GM12878 (cell line): ENCODE results near the gene MIAT. TPM values are rescaled to one million over a fixed set of nuclear protein-coding genes. Genes with fewer than 3 reads are reported as not detected.

ENCODE experiments used
- ATAC-seq: fragments of 200-7000 bp; cut with Tn5 transposase; 3 replicates; pipeline ENCODE4 v1.9.1; 2020; ENCODE audit warnings: mild to moderate bottlenecking, moderate library complexity
- BruUV-seq: library from RNA; stranded (reverse); fragments of 400-500 nt; replicated peaks from 2 replicates; lab custom pipeline; 2021; lab: Mats Ljungman, UMichigan
- CTCF ChIA-PET: fragments of 300-600 bp; sonication (Branson Sonifier 250); formaldehyde crosslinking; extraction: SDS; loops from one replicate; lab custom pipeline; 2021; ENCODE audit warnings: inconsistent platforms; lab: Yijun Ruan, JAX
- POLR2A ChIA-PET: fragments of 350-600 bp; formaldehyde crosslinking; extraction: SDS; loops from one replicate; lab custom pipeline; 2021; ENCODE audit warnings: inconsistent platforms; lab: Charles Lee
- RAD21 ChIA-PET: fragments of 300-600 bp; sonication (Branson Sonifier 250); formaldehyde crosslinking; loops from one replicate; lab custom pipeline; 2023; ENCODE audit warnings: antibody characterized with exemption; ENCODE audit not compliant: unreplicated experiment; lab: Charles Lee
- SMC1A ChIA-PET: fragments of 300-600 bp; sonication (Branson Sonifier 250); formaldehyde crosslinking; loops from one replicate; lab custom pipeline; 2023; ENCODE audit not compliant: unreplicated experiment, uncharacterized antibody; lab: Charles Lee
- DNase-seq: peaks from one replicate; pipeline ENCODE4 v3.0.0-alpha.2; 2011; ENCODE audit warnings: low read depth, low spot score
- FAIRE-seq: peaks from 3 replicates; lab custom pipeline; 2011; peaks lifted over from hg19 to GRCh38; lab: Jason Lieb, UNC
- H2AFZ ChIP-seq: 2 replicates; pipeline ENCODE4 v1.6.0; 2011; ENCODE audit warnings: low read depth, low read length, control low read depth; ENCODE audit not compliant: control insufficient read depth
- H3K27ac ChIP-seq: 2 replicates; pipeline ENCODE4 v1.5.1; 2011; ENCODE audit warnings: control low read depth; ENCODE audit not compliant: control insufficient read depth, insufficient read depth
- H3K27me3 ChIP-seq, 2 experiments: replicated peaks in 1 of 2; 2 replicates each; pipeline versions ENCODE4 v1.6.0 to v1.6.1; 2011; ENCODE audit warnings: low read length in 1 of 2; ENCODE audit not compliant: control insufficient read depth in 2 of 2, insufficient read depth in 2 of 2
- H3K36me3 ChIP-seq, 2 experiments: 2 replicates each; pipeline ENCODE4 v1.5.1; 2011; ENCODE audit warnings: low read length in 1 of 2; ENCODE audit not compliant: control insufficient read depth in 2 of 2, insufficient read depth in 2 of 2
- H3K4me1 ChIP-seq: 2 replicates; pipeline ENCODE4 v1.6.1; 2011; ENCODE audit warnings: mild to moderate bottlenecking, low read length, moderate library complexity, mixed read lengths; ENCODE audit not compliant: control insufficient read depth, insufficient read depth
- H3K4me2 ChIP-seq: 2 replicates; pipeline ENCODE4 v1.6.0; 2011; ENCODE audit warnings: control low read depth; ENCODE audit not compliant: control insufficient read depth, insufficient read depth
- H3K4me3 ChIP-seq: fragments of 200-600 bp; sonication (generic); 2 replicates; pipeline ENCODE4 v1.5.1; 2016
- H3K79me2 ChIP-seq: 2 replicates; pipeline ENCODE4 v1.6.0; 2011; ENCODE audit warnings: low read length; ENCODE audit not compliant: control insufficient read depth, insufficient read depth
- H3K9ac ChIP-seq: 2 replicates; pipeline ENCODE4 v1.8.0; 2011; ENCODE audit warnings: low read length, control low read depth, mixed read lengths; ENCODE audit not compliant: control insufficient read depth, insufficient read depth
- H3K9me3 ChIP-seq: replicated peaks from 3 replicates; pipeline ENCODE4 v1.5.1; 2011; ENCODE audit warnings: mild to moderate bottlenecking, low read length; ENCODE audit not compliant: control insufficient read depth, insufficient read depth
- H4K20me1 ChIP-seq: 2 replicates; pipeline ENCODE4 v1.6.0; 2011; ENCODE audit not compliant: control insufficient read depth, insufficient read depth
- ATF2 ChIP-seq: IDR thresholded peaks from 2 replicates; pipeline ENCODE4 v1.6.1; 2012; ENCODE audit warnings: low read length, inconsistent platforms
- BCL11A ChIP-seq: IDR thresholded peaks from 2 replicates; pipeline ENCODE4 v1.6.1; 2011; ENCODE audit warnings: low read depth, low read length
- CHD1 ChIP-seq: IDR thresholded peaks from 2 replicates; pipeline ENCODE4 v1.6.1; 2012; ENCODE audit warnings: low read depth, low read length, improper control_type of control experiment
- ESRRA ChIP-seq: IDR thresholded peaks from 2 replicates; pipeline ENCODE4 v1.6.1; 2012; ENCODE audit warnings: mild to moderate bottlenecking, low read length, improper control_type of control experiment
- JUNB ChIP-seq: IDR thresholded peaks from 2 replicates; pipeline ENCODE4 v1.6.1; 2016; ENCODE audit warnings: antibody characterized with exemption, mild to moderate bottlenecking
- PML ChIP-seq: IDR thresholded peaks from 2 replicates; pipeline ENCODE4 v1.6.1; 2012; ENCODE audit warnings: low read length, inconsistent platforms
- RFX5 ChIP-seq: IDR thresholded peaks from 2 replicates; pipeline ENCODE4 v1.6.1; 2011; ENCODE audit warnings: low read depth, low read length, improper control_type of control experiment
- SIX5 ChIP-seq: IDR thresholded peaks from 2 replicates; pipeline ENCODE4 v1.6.1; 2011; ENCODE audit warnings: mild to moderate bottlenecking, low read depth, low read length, moderate library complexity; ENCODE audit not compliant: severe bottlenecking
- SMAD5 ChIP-seq: IDR thresholded peaks from 2 replicates; pipeline ENCODE4 v1.6.1; 2016; ENCODE audit warnings: antibody characterized with exemption, low read depth
- SMARCA5 ChIP-seq: fragments of 450-650 bp; IDR thresholded peaks from 2 replicates; pipeline ENCODE4 v1.6.1; 2017; ENCODE audit warnings: mild to moderate bottlenecking
- TCF3 ChIP-seq: IDR thresholded peaks from 2 replicates; pipeline ENCODE4 v1.6.1; 2012; ENCODE audit warnings: low read depth, mild to moderate bottlenecking, low read length, borderline replicate concordance; ENCODE audit not compliant: insufficient read depth
- WGBS: methylation state at CpG from one replicate; pipeline ENCODE4 v1.1.6; 2016; ENCODE audit warnings: low lambda C conversion rate; ENCODE audit not compliant: insufficient replicate concordance, insufficient coverage; ENCODE audit errors: missing lambda C conversion rate; 5-methylcytosine and 5-hydroxymethylcytosine counted together
- in situ Hi-C: fragments of 300-500 bp; cut with MboI; formaldehyde crosslinking; loops from 9 replicates; pipeline ENCODE4 v1.14.3; 2018; ENCODE audit warnings: mixed read lengths
- intact Hi-C: fragments of 100-400 bp; cut with micrococcal nuclease; formaldehyde crosslinking; loops from one replicate; pipeline ENCODE4 v1.14.2; 2022; ENCODE audit not compliant: unreplicated experiment
- polyA plus RNA-seq, 11 experiments: library from polyadenylated mRNA; depleted of rRNA in 4 of 11; unstranded in 6 of 11; stranded (reverse) in 5 of 11; fragments of >200 nt; fragmentation: Nextera tagmentation in 4 of 11; fragmentation: Illumina TruSeq in 1 of 11; extraction: Ambion mirVana in 4 of 11; extraction: Trizol in 1 of 11; gene quantifications; 1 replicate in 1 of 11; 2 replicates in 10 of 11; pipeline versions ENCODE4 v1.2.1 to v1.2.3, GENCODE V29; 2011 to 2016; ENCODE audit warnings: inconsistent platforms in 2 of 11, missing spikeins in 2 of 11, low read depth in 1 of 11
- total RNA-seq, 4 experiments: library from RNA; depleted of rRNA in 3 of 4; stranded (reverse); fragments of >200 nt in 3 of 4; fragmentation: Illumina TruSeq in 1 of 4; extraction: Trizol in 1 of 4; gene quantifications; 2 replicates each; pipeline versions ENCODE4 v1.2.1 to v1.2.3, GENCODE V29; 2013 to 2021

MIAT gene
- total and polyA plus RNA-seq, 10 of the 15 experiments (the other 5 are each of a cell fraction or from before 2014, with no cell fraction given) = 0.39 to 13.7 (median 4.6) TPM

- H3K9me3 ChIP-seq = no peaks in the 10 kb centered on the region; the same call in 2 of the 3 replicates
- 62% methylated on average over 3 of the region's 3 CpGs for WGBS
- BruUV-seq = no TSS peak
- no peak overlapping the region for H3K9ac ChIP-seq
- ChIA-PET CTCF (no interaction called here), RAD21 (no interaction called here), SMC1A (no interaction called here), POLR2A (no interaction called here)
- intact Hi-C loops (no loop called here), in situ Hi-C loops (no loop called here)
- no peak overlapping the region for H3K27ac ChIP-seq
- no peak overlapping the region for H2AFZ ChIP-seq
- H3K79me2 ChIP-seq = no peaks in the 10 kb centered on the region
- ATAC-seq (no peak), FAIRE-seq (no peak), DNase-seq (no peak)
- H3K4me1 ChIP-seq = peaks cover 4% of the 10 kb centered on the region; the same call in 1 of the 2 replicates
- H4K20me1 ChIP-seq = no peaks in the 10 kb centered on the region
- TF ChIP-seq ESRRA (no peak), TCF3 (no peak), BCL11A (no peak), RFX5 (no peak), JUNB (no peak), PML (no peak), ATF2 (no peak), SMARCA5 (no peak), SMAD5 (no peak), SIX5 (no peak), CHD1 (no peak)
- H3K4me3 ChIP-seq = no peak overlapping the region
- H3K4me2 ChIP-seq = no peak overlapping the region
- H3K27me3 ChIP-seq = no peaks in the 10 kb centered on the region
- peaks cover 1 to 7% of the 10 kb centered on the region in 2 experiments; a peak in 3 of 4 replicates for H3K36me3 ChIP-seq
These were observed 64.8 kb downstream of the MIAT start for GRCh38 chr22:26722159-26722558.
